Measurements from ENCODE around the gene UBE2K.

DNA sequence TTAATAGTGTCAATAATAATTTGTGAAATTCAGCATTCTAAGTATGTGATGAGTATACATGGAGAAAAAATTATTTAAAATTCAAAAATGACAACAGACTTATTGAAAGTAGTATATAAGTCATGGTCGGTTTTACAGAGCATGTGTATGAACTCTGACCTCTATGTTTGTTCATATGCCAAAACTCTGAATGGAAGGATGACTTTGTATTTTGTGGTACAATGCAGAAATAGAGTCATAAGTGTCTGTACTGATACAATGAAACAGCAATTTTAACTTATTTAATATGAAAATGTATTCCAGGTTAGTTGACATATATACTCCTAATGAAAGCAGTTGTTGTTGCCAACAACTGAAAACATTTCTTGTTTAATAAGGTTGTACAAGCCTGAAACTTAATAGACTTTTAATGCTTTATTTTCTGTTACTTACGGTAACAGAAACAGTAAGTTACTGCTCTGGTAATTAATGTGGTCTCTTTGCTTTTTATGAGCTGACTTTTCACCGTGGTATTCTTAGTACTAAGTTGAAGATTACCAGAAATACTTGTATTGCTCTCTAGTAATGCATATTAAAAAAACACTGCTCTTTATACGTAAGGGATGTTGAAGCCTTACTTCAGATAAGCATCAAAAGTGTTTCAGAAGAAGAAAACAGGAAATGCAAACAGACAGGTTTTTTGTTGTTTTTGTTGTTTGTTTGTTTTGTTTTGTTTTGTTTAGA is 1.9 kb downstream of the UBE2K start:
- no peak for TF ChIP-seq CTCF (conservative IDR thresholded peaks at IDR 0.05)
- TF ChIP-seq ZFX (IDR thresholded peaks at IDR 0.05), result no peak

Measured in C4-2B (cell line).